K562 (cell line): ENCODE results near the gene CD22. TPM values are rescaled to one million over a fixed set of nuclear protein-coding genes. Genes with fewer than 3 reads are reported as not detected.

Source experiments
- BHLHE40 ChIP-seq: IDR thresholded peaks from 2 replicates; pipeline ENCODE4 v1.6.1; 2011; ENCODE audit warnings: low read length, improper control_type of control experiment
- CEBPB ChIP-seq: fragments of 450-650 bp; IDR thresholded peaks from 2 replicates; pipeline ENCODE4 v1.6.1; 2016; ENCODE audit warnings: missing genetic modification characterization, missing compliant biosample characterization
- CHD7 ChIP-seq: fragments of 200-600 bp; sonication (generic); IDR thresholded peaks from one replicate; pipeline ENCODE4 v1.6.1; 2012; ENCODE audit warnings: mild to moderate bottlenecking, low read depth, low read length, inconsistent platforms
- CREB1 ChIP-seq, 2 experiments: sonication (generic) in 1 of 2; formaldehyde crosslinking in 1 of 2; IDR thresholded peaks; 2 replicates each; pipeline versions ENCODE4 v1.6.1 to v1.8.0; 2012 to 2022; ENCODE audit warnings: inconsistent platforms in 1 of 2, mild to moderate bottlenecking in 1 of 2, missing genetic modification reagents in 1 of 2, moderate library complexity in 1 of 2
- PHF8 ChIP-seq: fragments of 200-600 bp; sonication (generic); IDR thresholded peaks from 2 replicates; pipeline ENCODE4 v1.6.1; 2012; ENCODE audit warnings: mixed run types, mild to moderate bottlenecking, inconsistent platforms, low read length, moderate library complexity, borderline replicate concordance
- SMARCA4 ChIP-seq: fragments of 450-650 bp; IDR thresholded peaks from 2 replicates; pipeline ENCODE4 v1.6.1; 2016
- ZNF766 ChIP-seq: fragments of 200-800 bp; sonication (Bioruptor generic); conservative IDR thresholded peaks from 2 replicates; pipeline ENCODE4 v1.6.1; 2016; ENCODE audit warnings: missing genetic modification characterization, missing compliant biosample characterization
- polyA plus RNA-seq, 8 experiments: library from polyadenylated mRNA; depleted of rRNA in 4 of 8; stranded (reverse) in 5 of 8; unstranded in 3 of 8; fragments of >200 nt; fragmentation: Nextera tagmentation in 2 of 8; fragmentation: Illumina TruSeq in 1 of 8; extraction: Ambion mirVana in 2 of 8; extraction: Trizol in 1 of 8; gene quantifications; 2 replicates each; pipeline versions ENCODE4 v1.2.1 to v1.2.3, GENCODE V29; 2011 to 2014; ENCODE audit warnings: inconsistent platforms in 1 of 8, missing spikeins in 1 of 8
- total RNA-seq, 7 experiments: library from RNA; depleted of rRNA in 6 of 7; stranded (reverse); fragments of >200 nt in 6 of 7; fragmentation: Illumina TruSeq in 2 of 7; extraction: Trizol in 2 of 7; gene quantifications; 2 replicates each; pipeline versions ENCODE4 v1.2.1 to v1.2.3, GENCODE V29; 2011 to 2021; ENCODE audit warnings: low replicate concordance in 1 of 7
- TF ChIP-seq, protein P1 (sequence below): IDR thresholded peaks from 2 replicates; pipeline ENCODE4 v1.6.1; 2011; ENCODE audit warnings: borderline replicate concordance, low read depth, mild to moderate bottlenecking, moderate library complexity, low read length; ENCODE audit not compliant: insufficient read depth, poor library complexity, severe bottlenecking
- TF ChIP-seq, protein P2 (sequence below): fragments of 450-650 bp; IDR thresholded peaks from 2 replicates; pipeline ENCODE4 v1.6.1; 2016
- TF ChIP-seq, protein P3 (sequence below), 2 experiments: IDR thresholded peaks; 2 replicates each; pipeline ENCODE4 v1.6.1; 2011; ENCODE audit warnings: borderline replicate concordance in 1 of 2, control low read depth in 1 of 2, low read depth in 1 of 2, low read length in 1 of 2, mild to moderate bottlenecking in 1 of 2, mixed read lengths in 1 of 2, moderate library complexity in 1 of 2; ENCODE audit not compliant: insufficient read depth in 1 of 2, insufficient read length in 1 of 2, poor library complexity in 1 of 2, severe bottlenecking in 1 of 2; ENCODE audit errors: extremely low read depth in 1 of 2

CD22 gene
- total and polyA plus RNA-seq, 9 of the 15 experiments (the other 6 are each of a cell fraction or from before 2014, with no cell fraction given): 0.29 to 5.0 (median 3.5) TPM

GRCh38 chr19:35380450-35381124 is 51.6 kb downstream of the CD22 start (continued):
- no peak for TF ChIP-seq CHD7
- TF ChIP-seq ZNF766: peak; percentile 87
- TF ChIP-seq, protein P1, sequence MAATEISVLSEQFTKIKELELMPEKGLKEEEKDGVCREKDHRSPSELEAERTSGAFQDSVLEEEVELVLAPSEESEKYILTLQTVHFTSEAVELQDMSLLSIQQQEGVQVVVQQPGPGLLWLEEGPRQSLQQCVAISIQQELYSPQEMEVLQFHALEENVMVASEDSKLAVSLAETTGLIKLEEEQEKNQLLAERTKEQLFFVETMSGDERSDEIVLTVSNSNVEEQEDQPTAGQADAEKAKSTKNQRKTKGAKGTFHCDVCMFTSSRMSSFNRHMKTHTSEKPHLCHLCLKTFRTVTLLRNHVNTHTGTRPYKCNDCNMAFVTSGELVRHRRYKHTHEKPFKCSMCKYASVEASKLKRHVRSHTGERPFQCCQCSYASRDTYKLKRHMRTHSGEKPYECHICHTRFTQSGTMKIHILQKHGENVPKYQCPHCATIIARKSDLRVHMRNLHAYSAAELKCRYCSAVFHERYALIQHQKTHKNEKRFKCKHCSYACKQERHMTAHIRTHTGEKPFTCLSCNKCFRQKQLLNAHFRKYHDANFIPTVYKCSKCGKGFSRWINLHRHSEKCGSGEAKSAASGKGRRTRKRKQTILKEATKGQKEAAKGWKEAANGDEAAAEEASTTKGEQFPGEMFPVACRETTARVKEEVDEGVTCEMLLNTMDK: peak; percentile 45
- TF ChIP-seq BHLHE40: peak; percentile 33; the same call in 1 of the 2 replicates
- TF ChIP-seq CEBPB (tag): peak; percentile 68
- TF ChIP-seq SMARCA4: peak; percentile 96
- peak; percentile 59 for TF ChIP-seq CREB1 (IDR thresholded peaks at IDR 0.05)
- TF ChIP-seq CREB1 (CRISPR knock-in tag; IDR thresholded peaks at IDR 0.05): peak; percentile 72; the same call in 1 of the 2 replicates
- no peak for TF ChIP-seq PHF8
- TF ChIP-seq, protein P2, sequence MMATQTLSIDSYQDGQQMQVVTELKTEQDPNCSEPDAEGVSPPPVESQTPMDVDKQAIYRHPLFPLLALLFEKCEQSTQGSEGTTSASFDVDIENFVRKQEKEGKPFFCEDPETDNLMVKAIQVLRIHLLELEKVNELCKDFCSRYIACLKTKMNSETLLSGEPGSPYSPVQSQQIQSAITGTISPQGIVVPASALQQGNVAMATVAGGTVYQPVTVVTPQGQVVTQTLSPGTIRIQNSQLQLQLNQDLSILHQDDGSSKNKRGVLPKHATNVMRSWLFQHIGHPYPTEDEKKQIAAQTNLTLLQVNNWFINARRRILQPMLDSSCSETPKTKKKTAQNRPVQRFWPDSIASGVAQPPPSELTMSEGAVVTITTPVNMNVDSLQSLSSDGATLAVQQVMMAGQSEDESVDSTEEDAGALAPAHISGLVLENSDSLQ: peak; percentile 81
- TF ChIP-seq, protein P3, sequence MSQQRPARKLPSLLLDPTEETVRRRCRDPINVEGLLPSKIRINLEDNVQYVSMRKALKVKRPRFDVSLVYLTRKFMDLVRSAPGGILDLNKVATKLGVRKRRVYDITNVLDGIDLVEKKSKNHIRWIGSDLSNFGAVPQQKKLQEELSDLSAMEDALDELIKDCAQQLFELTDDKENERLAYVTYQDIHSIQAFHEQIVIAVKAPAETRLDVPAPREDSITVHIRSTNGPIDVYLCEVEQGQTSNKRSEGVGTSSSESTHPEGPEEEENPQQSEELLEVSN (IDR thresholded peaks at IDR 0.05; ENCODE audit: borderline replicate concordance in 1 of 2, extremely low read depth in 1 of 2, insufficient read depth in 1 of 2, insufficient read length in 1 of 2, low read depth in 1 of 2, low read length in 1 of 2, poor library complexity in 1 of 2, severe bottlenecking in 1 of 2): peak; percentile 95 to 97
